GM23338 (cell line): ENCODE measurements around the gene MYO1D. TPM values are rescaled to one million over a fixed set of nuclear protein-coding genes. Genes with fewer than 3 reads are reported as not detected.

ENCODE experiments used
- ATAC-seq: fragments of 200-7000 bp; cut with Tn5 transposase; 3 replicates; pipeline ENCODE4 v1.9.1; 2020
- DNase-seq: peaks from one replicate; pipeline ENCODE4 v3.0.0-alpha.2; 2015; ENCODE audit warnings: low spot score
- H2AFZ ChIP-seq: fragments of 200-600 bp; sonication (generic); 2 replicates; pipeline ENCODE4 v1.8.0; 2016; ENCODE audit warnings: antibody characterized with exemption, mild to moderate bottlenecking, moderate library complexity
- H3F3A ChIP-seq: fragments of 200-600 bp; sonication (generic); replicated peaks from 2 replicates; pipeline ENCODE4 v1.8.0; 2017; ENCODE audit warnings: antibody characterized with exemption, mixed run types, low read depth
- H3K27ac ChIP-seq: fragments of 200-600 bp; sonication (generic); 2 replicates; pipeline ENCODE4 v1.6.1; 2016; ENCODE audit warnings: low read depth
- H3K27me3 ChIP-seq: fragments of 200-600 bp; sonication (generic); 2 replicates; pipeline ENCODE4 v1.8.0; 2016; ENCODE audit warnings: mild to moderate bottlenecking, mixed run types, moderate library complexity; ENCODE audit not compliant: insufficient read depth
- H3K36me3 ChIP-seq: fragments of 200-600 bp; sonication (generic); 2 replicates; pipeline ENCODE4 v1.8.0; 2016; ENCODE audit warnings: mild to moderate bottlenecking; ENCODE audit not compliant: insufficient read depth
- H3K4me1 ChIP-seq: fragments of 200-600 bp; sonication (generic); 2 replicates; pipeline ENCODE4 v1.8.0; 2016; ENCODE audit warnings: mild to moderate bottlenecking, moderate library complexity; ENCODE audit not compliant: insufficient read depth
- H3K4me2 ChIP-seq: fragments of 200-600 bp; sonication (generic); 2 replicates; pipeline ENCODE4 v1.7.1; 2017; ENCODE audit warnings: mixed run types
- H3K4me3 ChIP-seq: fragments of 200-600 bp; sonication (generic); 2 replicates; pipeline ENCODE4 v1.6.1; 2016; ENCODE audit warnings: mixed run types
- H3K79me2 ChIP-seq: fragments of 200-600 bp; sonication (generic); replicated peaks from 2 replicates; pipeline ENCODE4 v1.8.0; 2017; ENCODE audit warnings: mild to moderate bottlenecking; ENCODE audit not compliant: insufficient read depth
- H3K9me2 ChIP-seq: fragments of 200-600 bp; sonication (generic); 2 replicates; pipeline ENCODE4 v1.8.0; 2017; ENCODE audit not compliant: insufficient read depth
- H4K20me1 ChIP-seq: fragments of 200-600 bp; sonication (generic); replicated peaks from 2 replicates; pipeline ENCODE4 v1.8.0; 2017; ENCODE audit warnings: mild to moderate bottlenecking; ENCODE audit not compliant: insufficient read depth
- H3K27ac Mint-ChIP-seq: 2 replicates; pipeline ENCODE4 v1.8.0; 2020; ENCODE audit warnings: inconsistent platforms, mild to moderate bottlenecking, moderate library complexity, mixed read lengths
- H3K27me3 Mint-ChIP-seq: 3 replicates; pipeline ENCODE4 v1.8.0; 2022; ENCODE audit warnings: low read depth, mild to moderate bottlenecking, moderate library complexity, mixed read lengths, inconsistent platforms; ENCODE audit not compliant: insufficient read depth, poor library complexity
- H3K36me3 Mint-ChIP-seq: 3 replicates; pipeline ENCODE4 v1.8.0; 2021; ENCODE audit warnings: low read depth, mild to moderate bottlenecking, inconsistent platforms, moderate library complexity, mixed read lengths
- H3K4me1 Mint-ChIP-seq: 3 replicates; pipeline ENCODE4 v1.8.0; 2020; ENCODE audit warnings: mild to moderate bottlenecking, inconsistent platforms, mixed read lengths
- H3K4me3 Mint-ChIP-seq: 3 replicates; pipeline ENCODE4 v1.8.0; 2021; ENCODE audit warnings: moderate library complexity, mild to moderate bottlenecking, inconsistent platforms, mixed read lengths
- H3K9me3 Mint-ChIP-seq: 3 replicates; pipeline ENCODE4 v1.8.0; 2020; ENCODE audit warnings: moderate library complexity, mild to moderate bottlenecking, inconsistent platforms, mixed read lengths
- CREB1 ChIP-seq: fragments of 250-450 bp; sonication (Bioruptor Pico); IDR thresholded peaks from 2 replicates; pipeline ENCODE4 v1.5.0; 2020; ENCODE audit warnings: low read depth, mild to moderate bottlenecking, moderate library complexity
- EZH2phosphoT487 ChIP-seq: fragments of 200-600 bp; sonication (generic); IDR thresholded peaks from one replicate; pipeline ENCODE4 v1.8.1; 2018; ENCODE audit warnings: antibody characterized with exemption; ENCODE audit not compliant: unreplicated experiment
- JUNB ChIP-seq: IDR thresholded peaks from one replicate; pipeline ENCODE4 v1.6.1; 2016; ENCODE audit warnings: antibody characterized with exemption; ENCODE audit not compliant: unreplicated experiment
- POLR2AphosphoS5 ChIP-seq: IDR thresholded peaks from 2 replicates; pipeline ENCODE4 v1.6.1; 2016; ENCODE audit warnings: antibody characterized with exemption, low read depth
- ZNF114 ChIP-seq: fragments of 250-450 bp; sonication (Bioruptor Pico); IDR thresholded peaks from 2 replicates; pipeline ENCODE4 v1.5.0; 2020; ENCODE audit warnings: mild to moderate bottlenecking, moderate library complexity
- ZNF331 ChIP-seq: fragments of 250-450 bp; sonication (Bioruptor Pico); IDR thresholded peaks from 2 replicates; pipeline ENCODE4 v1.5.0; 2020; ENCODE audit warnings: low read depth, mild to moderate bottlenecking, moderate library complexity
- polyA plus RNA-seq: library from polyadenylated mRNA; unstranded; fragments of >200 nt; fragmentation: Nextera tagmentation; extraction: Ambion mirVana; gene quantifications from 2 replicates; pipeline ENCODE4 v1.2.1, GENCODE V29; 2016
- total RNA-seq: library from RNA; depleted of rRNA; stranded (reverse); fragments of >200 nt; shearing (Covaris generic); gene quantifications from 2 replicates; pipeline ENCODE4 v1.2.3, GENCODE V29; 2014
- TF ChIP-seq, protein P1 (sequence below): fragments of 250-450 bp; sonication (Bioruptor Pico); IDR thresholded peaks from 2 replicates; pipeline ENCODE4 v1.5.0; 2020; ENCODE audit warnings: mild to moderate bottlenecking, moderate library complexity

The MYO1D gene
- total and polyA plus RNA-seq, 2 experiments from 2014 or later = 8.6 to 28.6 TPM

DNA sequence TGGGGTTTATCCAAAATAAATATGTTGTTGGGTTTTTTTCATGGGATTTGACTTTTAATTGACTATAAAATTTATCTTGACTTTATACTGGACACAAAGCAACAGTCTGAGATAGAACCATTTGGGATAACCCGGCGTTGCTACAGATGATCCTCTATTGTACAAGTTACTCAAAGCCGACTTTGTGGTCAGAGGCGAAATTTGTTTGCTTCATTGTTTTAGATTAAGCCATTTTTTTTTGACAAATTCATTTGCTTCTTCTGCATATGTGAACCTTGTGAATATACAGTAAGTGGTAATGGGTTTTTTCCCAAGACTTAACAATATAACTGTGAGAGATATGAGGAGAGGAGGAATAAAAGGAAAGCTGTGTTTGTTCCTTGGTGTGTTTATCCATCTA, 11.8 kb downstream of the MYO1D start (continued):
- TF ChIP-seq JUNB = no peak
- no peak for TF ChIP-seq CREB1 (CRISPR knock-in tag)

DNA sequence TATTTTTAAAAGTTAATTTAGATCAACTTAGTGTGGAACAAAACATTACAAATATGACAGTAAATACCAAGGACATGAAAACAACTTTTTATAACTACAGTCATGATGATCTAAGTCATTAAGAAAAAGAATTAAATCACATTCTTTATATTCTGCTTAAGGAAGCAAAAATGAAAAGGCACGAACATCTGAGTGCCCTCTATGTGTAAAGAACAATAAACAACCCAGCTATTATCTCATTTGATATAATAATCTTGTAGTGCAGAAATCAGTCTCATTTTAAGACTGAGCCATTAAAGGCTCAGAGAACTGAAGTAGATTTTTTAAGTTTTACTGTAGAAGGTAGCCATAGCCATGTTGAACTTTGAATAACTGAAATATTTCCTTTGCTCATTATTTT, 13.4 kb downstream of the MYO1D start:
- TF ChIP-seq CREB1 (CRISPR knock-in tag) (no peak), ZNF331 (CRISPR knock-in tag) (no peak)
- no peak for DNase-seq
- peaks cover 7% of the 10 kb centered on the region; the same call in 2 of the 3 replicates for H3K4me1 Mint-ChIP-seq
- Histone ChIP-seq H3K4me3 (no peak overlapping the region), H3K79me2 (peaks cover 38% of the 10 kb centered on the region), H3K27me3 (no peaks in the 10 kb centered on the region), H3K4me2 (no peak overlapping the region), H3K9me2 (no peaks in the 10 kb centered on the region), H3K4me1 (no peaks in the 10 kb centered on the region; the same call in 1 of the 2 replicates), H3F3A (no peaks in the 10 kb centered on the region), H2AFZ (no peak overlapping the region), H3K36me3 (no peaks in the 10 kb centered on the region), H4K20me1 (peaks cover 4% of the 10 kb centered on the region; the same call in 1 of the 2 replicates), H3K27ac (no peak overlapping the region)
- H3K27me3 Mint-ChIP-seq = no peaks in the 10 kb centered on the region
- H3K27ac Mint-ChIP-seq = no peak overlapping the region
- H3K9me3 Mint-ChIP-seq = no peaks in the 10 kb centered on the region
- no peaks in the 10 kb centered on the region for H3K36me3 Mint-ChIP-seq
- no peak for ATAC-seq
- no peak overlapping the region for H3K4me3 Mint-ChIP-seq

DNA sequence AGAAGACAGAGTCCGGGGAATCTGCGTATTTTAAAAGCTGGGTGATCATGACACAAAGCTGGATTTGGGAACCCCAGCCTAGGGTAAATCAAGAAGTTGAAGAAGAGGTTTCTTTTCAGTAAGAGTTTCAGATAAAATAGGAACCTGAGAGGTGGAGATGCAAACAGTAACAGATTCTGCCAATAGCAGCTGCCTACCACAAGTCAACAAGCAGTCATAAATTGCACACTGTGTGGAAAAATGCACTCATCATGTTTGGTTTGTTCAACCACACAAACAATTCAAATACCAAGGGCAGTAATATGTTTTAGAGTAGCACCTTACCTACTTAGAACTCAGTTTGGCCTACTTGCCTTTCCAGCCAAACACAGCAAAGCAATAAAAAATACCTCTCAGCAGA, 14.0 kb downstream of the MYO1D start:
- Histone ChIP-seq H3K27me3 (no peaks in the 10 kb centered on the region), H3K9me2 (no peaks in the 10 kb centered on the region), H4K20me1 (no peaks in the 10 kb centered on the region; the same call in 1 of the 2 replicates), H3K4me2 (no peak overlapping the region), H3K36me3 (no peaks in the 10 kb centered on the region), H3K4me1 (no peaks in the 10 kb centered on the region; the same call in 1 of the 2 replicates), H2AFZ (no peak overlapping the region), H3F3A (no peaks in the 10 kb centered on the region), H3K27ac (no peak overlapping the region), H3K79me2 (peaks cover 33% of the 10 kb centered on the region; the same call in 1 of the 2 replicates), H3K4me3 (no peak overlapping the region)
- ATAC-seq = no peak
- Mint-ChIP-seq H3K4me3 (no peak overlapping the region), H3K36me3 (no peaks in the 10 kb centered on the region), H3K27ac (no peak overlapping the region), H3K4me1 (peaks cover 7% of the 10 kb centered on the region; the same call in 2 of the 3 replicates), H3K9me3 (no peaks in the 10 kb centered on the region), H3K27me3 (no peaks in the 10 kb centered on the region)
- TF ChIP-seq EZH2phosphoT487 = no peak
- DNase-seq = no peak

- Mint-ChIP-seq H3K27me3 (no peaks in the 10 kb centered on the region), H3K4me3 (no peak overlapping the region), H3K27ac (no peak overlapping the region), H3K4me1 (peaks cover 9% of the 10 kb centered on the region), H3K9me3 (no peaks in the 10 kb centered on the region), H3K36me3 (no peaks in the 10 kb centered on the region)
- H3K9me2 ChIP-seq = no peaks in the 10 kb centered on the region
- no peaks in the 10 kb centered on the region for H3F3A ChIP-seq
- H3K79me2 ChIP-seq = peaks cover 28% of the 10 kb centered on the region; the same call in 1 of the 2 replicates
- H3K4me3 ChIP-seq = no peak overlapping the region
- ATAC-seq (no peak), DNase-seq (no peak)
- no peak overlapping the region for H3K4me2 ChIP-seq
- H2AFZ ChIP-seq = no peak overlapping the region
- H4K20me1 ChIP-seq = no peaks in the 10 kb centered on the region; the same call in 1 of the 2 replicates
- no peaks in the 10 kb centered on the region for H3K36me3 ChIP-seq
- H3K27ac ChIP-seq = no peak overlapping the region
- H3K27me3 ChIP-seq = no peaks in the 10 kb centered on the region
- no peaks in the 10 kb centered on the region; the same call in 1 of the 2 replicates for H3K4me1 ChIP-seq
- TF ChIP-seq, protein P1, sequence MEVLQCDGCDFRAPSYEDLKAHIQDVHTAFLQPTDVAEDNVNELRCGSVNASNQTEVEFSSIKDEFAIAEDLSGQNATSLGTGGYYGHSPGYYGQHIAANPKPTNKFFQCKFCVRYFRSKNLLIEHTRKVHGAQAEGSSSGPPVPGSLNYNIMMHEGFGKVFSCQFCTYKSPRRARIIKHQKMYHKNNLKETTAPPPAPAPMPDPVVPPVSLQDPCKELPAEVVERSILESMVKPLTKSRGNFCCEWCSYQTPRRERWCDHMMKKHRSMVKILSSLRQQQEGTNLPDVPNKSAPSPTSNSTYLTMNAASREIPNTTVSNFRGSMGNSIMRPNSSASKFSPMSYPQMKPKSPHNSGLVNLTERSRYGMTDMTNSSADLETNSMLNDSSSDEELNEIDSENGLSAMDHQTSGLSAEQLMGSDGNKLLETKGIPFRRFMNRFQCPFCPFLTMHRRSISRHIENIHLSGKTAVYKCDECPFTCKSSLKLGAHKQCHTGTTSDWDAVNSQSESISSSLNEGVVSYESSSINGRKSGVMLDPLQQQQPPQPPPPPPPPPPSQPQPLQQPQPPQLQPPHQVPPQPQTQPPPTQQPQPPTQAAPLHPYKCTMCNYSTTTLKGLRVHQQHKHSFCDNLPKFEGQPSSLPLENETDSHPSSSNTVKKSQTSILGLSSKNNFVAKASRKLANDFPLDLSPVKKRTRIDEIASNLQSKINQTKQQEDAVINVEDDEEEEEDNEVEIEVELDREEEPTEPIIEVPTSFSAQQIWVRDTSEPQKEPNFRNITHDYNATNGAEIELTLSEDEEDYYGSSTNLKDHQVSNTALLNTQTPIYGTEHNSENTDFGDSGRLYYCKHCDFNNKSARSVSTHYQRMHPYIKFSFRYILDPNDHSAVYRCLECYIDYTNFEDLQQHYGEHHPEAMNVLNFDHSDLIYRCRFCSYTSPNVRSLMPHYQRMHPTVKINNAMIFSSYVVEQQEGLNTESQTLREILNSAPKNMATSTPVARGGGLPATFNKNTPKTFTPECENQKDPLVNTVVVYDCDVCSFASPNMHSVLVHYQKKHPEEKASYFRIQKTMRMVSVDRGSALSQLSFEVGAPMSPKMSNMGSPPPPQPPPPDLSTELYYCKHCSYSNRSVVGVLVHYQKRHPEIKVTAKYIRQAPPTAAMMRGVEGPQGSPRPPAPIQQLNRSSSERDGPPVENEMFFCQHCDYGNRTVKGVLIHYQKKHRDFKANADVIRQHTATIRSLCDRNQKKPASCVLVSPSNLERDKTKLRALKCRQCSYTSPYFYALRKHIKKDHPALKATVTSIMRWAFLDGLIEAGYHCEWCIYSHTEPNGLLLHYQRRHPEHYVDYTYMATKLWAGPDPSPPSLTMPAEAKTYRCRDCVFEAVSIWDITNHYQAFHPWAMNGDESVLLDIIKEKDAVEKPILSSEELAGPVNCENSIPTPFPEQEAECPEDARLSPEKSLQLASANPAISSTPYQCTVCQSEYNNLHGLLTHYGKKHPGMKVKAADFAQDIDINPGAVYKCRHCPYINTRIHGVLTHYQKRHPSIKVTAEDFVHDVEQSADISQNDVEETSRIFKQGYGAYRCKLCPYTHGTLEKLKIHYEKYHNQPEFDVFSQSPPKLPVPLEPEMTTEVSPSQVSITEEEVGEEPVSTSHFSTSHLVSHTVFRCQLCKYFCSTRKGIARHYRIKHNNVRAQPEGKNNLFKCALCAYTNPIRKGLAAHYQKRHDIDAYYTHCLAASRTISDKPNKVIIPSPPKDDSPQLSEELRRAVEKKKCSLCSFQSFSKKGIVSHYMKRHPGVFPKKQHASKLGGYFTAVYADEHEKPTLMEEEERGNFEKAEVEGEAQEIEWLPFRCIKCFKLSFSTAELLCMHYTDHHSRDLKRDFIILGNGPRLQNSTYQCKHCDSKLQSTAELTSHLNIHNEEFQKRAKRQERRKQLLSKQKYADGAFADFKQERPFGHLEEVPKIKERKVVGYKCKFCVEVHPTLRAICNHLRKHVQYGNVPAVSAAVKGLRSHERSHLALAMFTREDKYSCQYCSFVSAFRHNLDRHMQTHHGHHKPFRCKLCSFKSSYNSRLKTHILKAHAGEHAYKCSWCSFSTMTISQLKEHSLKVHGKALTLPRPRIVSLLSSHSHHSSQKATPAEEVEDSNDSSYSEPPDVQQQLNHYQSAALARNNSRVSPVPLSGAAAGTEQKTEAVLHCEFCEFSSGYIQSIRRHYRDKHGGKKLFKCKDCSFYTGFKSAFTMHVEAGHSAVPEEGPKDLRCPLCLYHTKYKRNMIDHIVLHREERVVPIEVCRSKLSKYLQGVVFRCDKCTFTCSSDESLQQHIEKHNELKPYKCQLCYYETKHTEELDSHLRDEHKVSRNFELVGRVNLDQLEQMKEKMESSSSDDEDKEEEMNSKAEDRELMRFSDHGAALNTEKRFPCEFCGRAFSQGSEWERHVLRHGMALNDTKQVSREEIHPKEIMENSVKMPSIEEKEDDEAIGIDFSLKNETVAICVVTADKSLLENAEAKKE (CRISPR knock-in tag) = no peak
- no peak for TF ChIP-seq JUNB
- no peak for TF ChIP-seq ZNF114 (CRISPR knock-in tag)
- TF ChIP-seq POLR2AphosphoS5 = no peak
- TF ChIP-seq CREB1 (CRISPR knock-in tag) = no peak
These were observed 14.9 kb downstream of the MYO1D start for GRCh38 chr17:32861981-32862380.
